Osteoblast (primary cell): Measurements from ENCODE around the gene LRRC4B. TPM values are rescaled to one million over a fixed set of nuclear protein-coding genes. Genes with fewer than 3 reads are reported as not detected.

Experiments used
- DNase-seq: peaks from one replicate; pipeline ENCODE4 v3.0.0; 2011; ENCODE audit warnings: low spot score, mixed read lengths; ENCODE audit not compliant: insufficient read length; ENCODE audit errors: missing footprints
- H2AFZ ChIP-seq: 2 replicates; pipeline ENCODE4 v1.6.0; 2011; ENCODE audit warnings: mild to moderate bottlenecking, low read length
- H3K27ac ChIP-seq: 2 replicates; pipeline ENCODE4 v1.5.1; 2011; ENCODE audit warnings: mild to moderate bottlenecking, low read depth, low read length, moderate library complexity
- H3K27me3 ChIP-seq: 2 replicates; pipeline ENCODE4 v1.6.0; 2012; ENCODE audit warnings: mild to moderate bottlenecking, control low read depth, inconsistent platforms, low read length, moderate library complexity; ENCODE audit not compliant: insufficient read depth
- H3K36me3 ChIP-seq: 2 replicates; pipeline ENCODE4 v1.5.1; 2011; ENCODE audit warnings: mild to moderate bottlenecking, low read length, control low read depth, moderate library complexity; ENCODE audit not compliant: insufficient read depth
- H3K4me1 ChIP-seq: 2 replicates; pipeline ENCODE4 v1.5.1; 2011; ENCODE audit warnings: mild to moderate bottlenecking, low read length, control low read depth, moderate library complexity; ENCODE audit not compliant: insufficient read depth
- H3K4me2 ChIP-seq: 2 replicates; pipeline ENCODE4 v1.6.0; 2011; ENCODE audit warnings: mild to moderate bottlenecking, low read length; ENCODE audit not compliant: insufficient read depth
- H3K4me3 ChIP-seq: fragments of 200-600 bp; sonication (generic); 3 replicates; pipeline ENCODE4 v1.5.1; 2012; ENCODE audit warnings: mild to moderate bottlenecking, low read length, inconsistent platforms; ENCODE audit not compliant: insufficient read depth
- H3K79me2 ChIP-seq: 2 replicates; pipeline ENCODE4 v1.6.0; 2012; ENCODE audit warnings: mild to moderate bottlenecking, low read length, control low read depth, inconsistent platforms; ENCODE audit not compliant: insufficient read depth
- H3K9me3 ChIP-seq: 2 replicates; pipeline ENCODE4 v1.5.1; 2011; ENCODE audit warnings: low read depth, low read length, control low read depth
- H4K20me1 ChIP-seq: 2 replicates; pipeline ENCODE4 v1.6.0; 2012; ENCODE audit warnings: mild to moderate bottlenecking, low read length, control low read depth; ENCODE audit not compliant: insufficient read depth
- total RNA-seq: library from RNA; depleted of rRNA; stranded (reverse); fragments of >200 nt; gene quantifications from 2 replicates; pipeline ENCODE4 v1.2.3, GENCODE V29; 2012
- TF ChIP-seq, protein P1 (sequence below): IDR thresholded peaks from 2 replicates; pipeline ENCODE4 v1.5.1; 2011; ENCODE audit warnings: mild to moderate bottlenecking, low read depth, low read length, moderate library complexity; ENCODE audit errors: extremely low read depth

The LRRC4B gene
- total RNA-seq, 1 donor = not detected

DNA sequence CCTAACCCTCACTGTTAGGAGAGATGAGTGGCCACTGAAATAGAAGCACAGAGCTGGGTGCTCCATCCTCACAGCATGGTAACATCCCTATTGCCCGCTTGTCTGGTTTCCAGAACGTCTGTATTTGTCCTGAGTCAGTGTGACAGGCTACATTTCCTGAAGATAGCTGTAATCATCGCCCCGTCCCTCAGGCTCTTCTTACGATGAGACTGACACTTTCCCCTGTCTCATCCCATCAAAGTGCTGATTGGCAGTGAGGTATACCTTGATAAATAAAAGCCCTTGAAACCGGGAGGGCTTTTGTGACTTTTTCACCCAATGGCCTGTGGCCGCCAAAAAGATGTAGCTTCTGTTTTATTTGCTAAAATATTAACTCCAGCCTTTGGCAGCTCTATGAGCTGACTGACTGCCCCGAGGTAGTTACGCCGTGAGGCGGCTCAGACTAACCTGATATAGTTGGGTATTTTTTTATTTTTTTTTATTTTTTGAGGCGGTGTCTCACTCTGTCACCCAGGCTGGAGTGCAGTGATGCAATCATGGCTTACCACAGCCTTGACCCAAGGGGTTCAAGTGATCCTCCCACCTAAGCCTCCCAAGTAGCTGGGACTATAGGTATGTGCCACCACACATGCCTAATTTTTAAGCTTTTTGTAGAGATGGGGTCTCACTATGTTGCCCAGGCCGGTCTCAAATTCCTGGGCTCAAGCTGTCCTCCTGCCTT is 5.7 kb upstream of the LRRC4B start:
- Histone ChIP-seq H3K36me3 (no peaks in the 10 kb centered on the region), H3K27ac (no peak overlapping the region), H3K9me3 (no peaks in the 10 kb centered on the region), H3K4me3 (no peak overlapping the region), H3K79me2 (no peaks in the 10 kb centered on the region), H3K27me3 (peaks cover 7% of the 10 kb centered on the region), H3K4me1 (no peaks in the 10 kb centered on the region), H4K20me1 (no peaks in the 10 kb centered on the region), H3K4me2 (no peak overlapping the region), H2AFZ (no peak overlapping the region)
- DNase-seq = no peak
- TF ChIP-seq, protein P1, sequence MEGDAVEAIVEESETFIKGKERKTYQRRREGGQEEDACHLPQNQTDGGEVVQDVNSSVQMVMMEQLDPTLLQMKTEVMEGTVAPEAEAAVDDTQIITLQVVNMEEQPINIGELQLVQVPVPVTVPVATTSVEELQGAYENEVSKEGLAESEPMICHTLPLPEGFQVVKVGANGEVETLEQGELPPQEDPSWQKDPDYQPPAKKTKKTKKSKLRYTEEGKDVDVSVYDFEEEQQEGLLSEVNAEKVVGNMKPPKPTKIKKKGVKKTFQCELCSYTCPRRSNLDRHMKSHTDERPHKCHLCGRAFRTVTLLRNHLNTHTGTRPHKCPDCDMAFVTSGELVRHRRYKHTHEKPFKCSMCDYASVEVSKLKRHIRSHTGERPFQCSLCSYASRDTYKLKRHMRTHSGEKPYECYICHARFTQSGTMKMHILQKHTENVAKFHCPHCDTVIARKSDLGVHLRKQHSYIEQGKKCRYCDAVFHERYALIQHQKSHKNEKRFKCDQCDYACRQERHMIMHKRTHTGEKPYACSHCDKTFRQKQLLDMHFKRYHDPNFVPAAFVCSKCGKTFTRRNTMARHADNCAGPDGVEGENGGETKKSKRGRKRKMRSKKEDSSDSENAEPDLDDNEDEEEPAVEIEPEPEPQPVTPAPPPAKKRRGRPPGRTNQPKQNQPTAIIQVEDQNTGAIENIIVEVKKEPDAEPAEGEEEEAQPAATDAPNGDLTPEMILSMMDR = no peak

DNA sequence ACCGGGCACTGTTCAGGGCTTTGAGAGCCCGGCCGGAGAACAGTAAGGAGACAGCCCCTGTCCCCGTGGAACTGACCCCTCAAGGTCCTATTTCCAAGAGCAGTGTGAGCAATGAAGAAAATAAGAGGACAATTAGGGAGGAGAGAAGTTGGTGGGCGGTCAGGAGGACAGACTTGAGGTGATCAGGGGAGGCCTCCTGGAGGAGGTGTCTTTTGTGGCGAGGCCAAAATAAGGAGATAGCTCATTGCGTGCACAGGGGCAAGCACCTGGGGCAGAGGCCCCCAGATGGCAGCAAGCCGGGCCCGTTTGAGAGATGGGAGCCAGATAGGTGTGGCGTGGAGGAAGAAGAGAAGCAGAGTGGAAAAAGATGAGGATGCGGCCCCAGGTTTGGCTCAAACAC is 2.8 kb upstream of the LRRC4B start:
- H3K27ac ChIP-seq = no peak overlapping the region
- no peaks in the 10 kb centered on the region for H3K9me3 ChIP-seq
- H3K4me2 ChIP-seq = no peak overlapping the region
- peaks cover 10% of the 10 kb centered on the region for H3K27me3 ChIP-seq
- TF ChIP-seq, protein P1 = no peak
- H3K36me3 ChIP-seq = no peaks in the 10 kb centered on the region
- H2AFZ ChIP-seq = no peak overlapping the region
- no peaks in the 10 kb centered on the region for H4K20me1 ChIP-seq
- no peaks in the 10 kb centered on the region for H3K79me2 ChIP-seq
- H3K4me1 ChIP-seq = no peaks in the 10 kb centered on the region
- DNase-seq = peak; percentile 43
- H3K4me3 ChIP-seq = no peak overlapping the region

DNA sequence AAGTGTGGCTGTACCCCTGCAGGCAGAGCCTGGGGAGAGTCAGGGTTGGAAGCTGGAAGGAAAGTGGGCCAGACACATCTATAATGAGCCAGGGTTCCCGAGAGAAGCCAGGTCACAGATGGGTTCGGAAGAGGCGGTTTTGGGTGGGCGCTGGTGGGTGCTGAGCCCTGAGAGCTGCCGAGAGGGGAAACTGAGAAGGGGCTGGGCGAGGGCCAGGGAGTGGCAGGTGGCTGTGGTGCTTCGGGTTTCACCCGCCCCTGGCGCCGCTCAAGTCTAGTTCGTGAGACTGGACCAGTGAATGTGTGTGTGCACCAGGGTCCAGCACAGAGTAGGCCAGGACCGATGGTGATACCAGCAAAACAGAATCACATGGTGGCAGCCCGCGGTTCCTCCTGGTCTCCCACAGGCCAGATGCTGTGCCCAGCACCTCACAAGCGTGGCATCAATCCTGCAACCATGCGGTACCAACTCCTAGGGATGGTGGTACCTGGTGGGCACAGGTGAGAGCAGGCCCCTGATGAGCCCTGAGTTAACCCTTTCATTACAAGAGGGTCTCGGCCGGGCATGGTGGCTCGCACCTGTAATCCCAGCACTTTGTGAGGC is 1.8 kb upstream of the LRRC4B start:
- TF ChIP-seq, protein P1 = no peak
- no peak overlapping the region for H3K4me2 ChIP-seq

More for the DNA sequence above, 1.8 kb upstream of the LRRC4B start:
- no peak overlapping the region for H3K4me3 ChIP-seq
- peaks cover 17% of the 10 kb centered on the region for H3K27me3 ChIP-seq
- H2AFZ ChIP-seq = no peak overlapping the region
- H3K9me3 ChIP-seq = no peaks in the 10 kb centered on the region
- no peaks in the 10 kb centered on the region for H4K20me1 ChIP-seq
- peak; percentile 76 for DNase-seq
- no peaks in the 10 kb centered on the region for H3K36me3 ChIP-seq
- H3K4me1 ChIP-seq = no peaks in the 10 kb centered on the region
- no peaks in the 10 kb centered on the region for H3K79me2 ChIP-seq
- no peak overlapping the region for H3K27ac ChIP-seq
